Neuronal stem cell (in vitro differentiated cells): Measurements from ENCODE around the gene PLCB3.

Source experiments
- DNase-seq: peaks from one replicate; pipeline ENCODE4 v3.0.0-alpha.2; 2013; ENCODE audit warnings: low spot score
- H2AFZ ChIP-seq: one replicate; pipeline ENCODE4 v1.6.1; 2013; ENCODE audit warnings: mild to moderate bottlenecking, low read length, inconsistent platforms
- H2AK5ac ChIP-seq: 2 replicates; pipeline ENCODE4 v1.6.1; 2013; ENCODE audit warnings: low read depth, mild to moderate bottlenecking, inconsistent platforms, low read length, moderate library complexity, mixed read lengths
- H2BK120ac ChIP-seq: 2 replicates; pipeline ENCODE4 v1.6.1; 2013; ENCODE audit warnings: low read depth, mild to moderate bottlenecking, inconsistent platforms, low read length, moderate library complexity, mixed read lengths
- H2BK12ac ChIP-seq: one replicate; pipeline ENCODE4 v1.6.1; 2013; ENCODE audit warnings: low read length, inconsistent platforms
- H2BK15ac ChIP-seq: 2 replicates; pipeline ENCODE4 v1.6.1; 2013; ENCODE audit warnings: mild to moderate bottlenecking, low read length, inconsistent platforms, mixed read lengths
- H2BK5ac ChIP-seq: one replicate; pipeline ENCODE4 v1.6.1; 2013; ENCODE audit warnings: inconsistent platforms, mild to moderate bottlenecking, low read length, moderate library complexity
- H3K14ac ChIP-seq: one replicate; pipeline ENCODE4 v1.6.1; 2013; ENCODE audit warnings: low read length, inconsistent platforms
- H3K18ac ChIP-seq: 2 replicates; pipeline ENCODE4 v1.6.1; 2013; ENCODE audit warnings: low read length, inconsistent platforms
- H3K23ac ChIP-seq: 2 replicates; pipeline ENCODE4 v1.6.1; 2013; ENCODE audit warnings: low read depth, mild to moderate bottlenecking, mixed read lengths, low read length, inconsistent platforms; ENCODE audit not compliant: poor library complexity
- H3K27ac ChIP-seq: replicated peaks from 3 replicates; pipeline ENCODE4 v1.5.1; 2013; ENCODE audit warnings: low read length, inconsistent platforms
- H3K27me3 ChIP-seq, 3 experiments: 2 replicates each; pipeline ENCODE4 v1.6.1; 2013; ENCODE audit warnings: low read length in 3 of 3, mild to moderate bottlenecking in 2 of 3, inconsistent platforms in 1 of 3, low read depth in 1 of 3, mixed read lengths in 1 of 3, moderate library complexity in 1 of 3; ENCODE audit not compliant: control insufficient read depth in 3 of 3, insufficient read depth in 3 of 3
- H3K36me3 ChIP-seq, 2 donors: replicated peaks in 1 of 2; 2 replicates each; pipeline ENCODE4 v1.6.1; 2013; ENCODE audit warnings: low read length in 2 of 2; ENCODE audit not compliant: control insufficient read depth in 2 of 2, insufficient read depth in 2 of 2
- H3K4ac ChIP-seq: 2 replicates; pipeline ENCODE4 v1.6.1; 2013; ENCODE audit warnings: inconsistent platforms, mild to moderate bottlenecking, low read length, moderate library complexity
- H3K4me1 ChIP-seq, 2 donors: 1 replicate in 1 of 2; 2 replicates in 1 of 2; pipeline ENCODE4 v1.6.1; 2013; ENCODE audit warnings: low read length in 2 of 2, low read depth in 1 of 2; ENCODE audit not compliant: control insufficient read depth in 2 of 2, insufficient read depth in 1 of 2
- H3K4me2 ChIP-seq: one replicate; pipeline ENCODE4 v1.6.1; 2013; ENCODE audit warnings: mild to moderate bottlenecking, low read length, inconsistent platforms; ENCODE audit not compliant: insufficient read depth, poor library complexity, severe bottlenecking
- H3K4me3 ChIP-seq, 2 donors: 2 replicates each; pipeline ENCODE4 v1.5.1; 2013; ENCODE audit warnings: low read length in 2 of 2, mild to moderate bottlenecking in 2 of 2, inconsistent platforms in 1 of 2, moderate library complexity in 1 of 2
- H3K79me1 ChIP-seq: one replicate; pipeline ENCODE4 v1.6.1; 2013; ENCODE audit warnings: low read depth, mild to moderate bottlenecking, inconsistent platforms, low read length, moderate library complexity
- H3K9ac ChIP-seq: one replicate; pipeline ENCODE4 v1.6.1; 2013; ENCODE audit warnings: mild to moderate bottlenecking, low read depth, low read length, inconsistent platforms; ENCODE audit not compliant: poor library complexity
- H3K9me3 ChIP-seq, 2 donors: replicated peaks in 1 of 2; 2 replicates each; pipeline versions ENCODE3 to v1.6.1; 2013; ENCODE audit warnings: low read length in 2 of 2, mild to moderate bottlenecking in 2 of 2, inconsistent platforms in 1 of 2, low read depth in 1 of 2, mixed read lengths in 1 of 2, moderate library complexity in 1 of 2; ENCODE audit not compliant: control insufficient read depth in 2 of 2, insufficient read depth in 1 of 2
- H4K8ac ChIP-seq: one replicate; pipeline ENCODE4 v1.6.1; 2013; ENCODE audit warnings: low read depth, mild to moderate bottlenecking, inconsistent platforms, low read length, moderate library complexity
- H4K91ac ChIP-seq: one replicate; pipeline ENCODE4 v1.6.1; 2013; ENCODE audit warnings: low read length, low read depth, mild to moderate bottlenecking, inconsistent platforms; ENCODE audit not compliant: poor library complexity
- WGBS, 2 donors: extraction: QIAGEN DNeasy Blood & Tissue Kit; methylation state at CpG; one replicate each; pipeline ENCODE4 v1.1.7; 2013; ENCODE audit warnings: missing lambda C conversion rate in 2 of 2, mixed read lengths in 1 of 2; ENCODE audit not compliant: insufficient read length in 2 of 2, insufficient replicate concordance in 1 of 2; ENCODE audit errors: extremely low coverage in 2 of 2; 5-methylcytosine and 5-hydroxymethylcytosine counted together

Gene PLCB3

GRCh38 chr11:64253481-64253880 is 2.2 kb downstream of the PLCB3 start:
- no peak for DNase-seq
- no peak overlapping the region for H3K9ac ChIP-seq
- no peak overlapping the region for H2BK5ac ChIP-seq
- no peak overlapping the region for H2AK5ac ChIP-seq
- H2BK15ac ChIP-seq: no peak overlapping the region
- no peaks in the 10 kb centered on the region for H3K79me1 ChIP-seq
- H3K27ac ChIP-seq: no peak overlapping the region
- no peak overlapping the region for H3K14ac ChIP-seq
- H3K27me3 ChIP-seq: no peaks in the 10 kb centered on the region
- H4K8ac ChIP-seq: no peak overlapping the region
- H3K4me3 ChIP-seq: no peak overlapping the region
- no peak overlapping the region for H3K4me2 ChIP-seq
- H3K9me3 ChIP-seq: no peaks in the 10 kb centered on the region
- no peak overlapping the region for H2BK120ac ChIP-seq
- no peak overlapping the region for H4K91ac ChIP-seq
- no peak overlapping the region for H2BK12ac ChIP-seq
- no peak overlapping the region for H2AFZ ChIP-seq
- peaks cover 12 to 39% of the 10 kb centered on the region in 2 donors for H3K36me3 ChIP-seq
- H3K23ac ChIP-seq: no peak overlapping the region
- H3K4ac ChIP-seq: no peak overlapping the region
- no CpG with 5 or more reads among the region's 5 CpGs for WGBS, 2 donors
- peaks cover 14 to 29% of the 10 kb centered on the region in 2 donors for H3K4me1 ChIP-seq
- H3K18ac ChIP-seq: no peak overlapping the region

DNA sequence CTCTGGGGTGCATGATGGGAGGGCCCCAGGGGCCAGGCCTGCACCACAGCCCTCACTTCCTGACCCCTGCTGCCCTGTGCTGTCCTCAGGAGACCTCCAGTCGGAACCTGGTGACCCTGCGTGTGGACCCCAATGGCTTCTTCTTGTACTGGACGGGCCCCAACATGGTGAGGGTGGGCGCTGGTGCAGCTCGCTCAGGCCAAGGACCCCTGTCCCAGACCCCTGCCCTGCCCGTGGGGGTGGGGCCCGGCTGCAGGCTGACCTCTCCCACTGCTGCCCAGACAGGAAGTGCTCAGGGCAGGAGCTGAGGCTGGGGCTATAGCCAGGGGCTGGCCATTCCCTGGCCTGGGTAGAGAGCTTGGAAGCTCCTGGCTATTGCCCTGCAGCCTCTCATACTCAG is 3.0 kb downstream of the PLCB3 start:
- H2BK5ac ChIP-seq: no peak overlapping the region
- no peaks in the 10 kb centered on the region for H3K79me1 ChIP-seq
- H3K36me3 ChIP-seq: peaks cover 19 to 48% of the 10 kb centered on the region in 2 donors
- H3K4ac ChIP-seq: no peak overlapping the region
- no peak overlapping the region for H3K4me2 ChIP-seq
- H3K4me1 ChIP-seq: peaks cover 12 to 20% of the 10 kb centered on the region in 2 donors
- no peak overlapping the region for H3K4me3 ChIP-seq
- H4K91ac ChIP-seq: no peak overlapping the region
- H2BK15ac ChIP-seq: no peak overlapping the region
- no peaks in the 10 kb centered on the region for H3K9me3 ChIP-seq
- no peak overlapping the region for H3K27ac ChIP-seq
- no peak overlapping the region for H2AFZ ChIP-seq
- H4K8ac ChIP-seq: no peak overlapping the region
- no peak overlapping the region for H3K18ac ChIP-seq
- H3K23ac ChIP-seq: no peak overlapping the region
- H3K9ac ChIP-seq: no peak overlapping the region
- no peak for DNase-seq
- H3K27me3 ChIP-seq: no peaks in the 10 kb centered on the region
- no peak overlapping the region for H2BK12ac ChIP-seq
- no peak overlapping the region for H2BK120ac ChIP-seq
- no peak overlapping the region for H2AK5ac ChIP-seq
- no peak overlapping the region for H3K14ac ChIP-seq
- WGBS, 2 donors: no CpG with 5 or more reads among the region's 7 CpGs

DNA sequence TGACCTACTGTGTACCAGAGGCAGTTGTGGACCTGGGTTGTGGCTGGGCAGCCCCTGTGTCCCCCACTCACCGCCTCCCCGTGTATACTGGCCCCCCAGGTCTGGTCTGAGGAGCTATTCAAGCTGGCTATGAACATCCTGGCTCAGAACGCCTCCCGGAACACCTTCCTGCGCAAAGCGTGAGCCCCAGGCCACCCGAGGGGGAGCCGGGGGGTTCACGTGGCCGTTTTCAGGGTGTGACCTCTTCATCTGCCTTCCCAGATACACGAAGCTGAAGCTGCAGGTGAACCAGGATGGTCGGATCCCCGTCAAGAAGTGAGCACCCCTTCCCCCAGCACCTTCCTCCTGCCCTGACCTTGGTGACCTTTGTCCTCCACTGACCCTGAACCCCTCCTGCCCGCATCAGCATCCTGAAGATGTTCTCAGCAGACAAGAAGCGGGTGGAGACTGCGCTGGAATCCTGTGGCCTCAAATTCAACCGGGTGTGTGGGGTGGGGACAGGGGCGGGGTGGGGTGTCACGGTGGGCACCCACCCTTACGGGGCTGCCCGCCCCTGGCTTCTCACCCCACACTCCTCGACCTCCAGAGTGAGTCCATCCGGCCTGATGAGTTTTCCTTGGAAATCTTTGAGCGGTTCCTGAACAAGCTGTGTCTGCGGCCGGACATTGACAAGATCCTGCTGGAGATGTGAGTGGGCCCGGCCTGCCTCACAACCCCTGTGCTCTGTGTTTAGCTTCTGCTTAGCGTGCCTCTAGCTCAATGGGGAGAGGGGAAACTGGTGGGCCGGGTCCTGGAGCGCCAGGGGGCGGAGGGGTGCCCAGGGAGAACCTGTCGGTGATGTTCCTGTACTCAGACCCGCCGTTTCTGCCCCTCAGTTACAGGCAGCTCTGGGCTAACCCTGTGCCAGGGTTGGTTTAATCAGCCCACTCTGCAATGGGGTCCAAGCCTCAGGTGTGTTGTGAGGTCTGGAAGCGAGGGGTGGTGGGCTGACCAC is 4.1 kb downstream of the PLCB3 start:
- H2AFZ ChIP-seq: no peak overlapping the region
- H4K8ac ChIP-seq: no peak overlapping the region
- H3K14ac ChIP-seq: no peak overlapping the region
- no peak overlapping the region for H3K4me2 ChIP-seq
- H3K4me1 ChIP-seq: peaks cover 9 to 10% of the 10 kb centered on the region in 2 donors
- no peak overlapping the region for H3K4ac ChIP-seq
- no peaks in the 10 kb centered on the region for H3K79me1 ChIP-seq
- no peak overlapping the region for H2AK5ac ChIP-seq
- no peaks in the 10 kb centered on the region for H3K9me3 ChIP-seq
- H3K27ac ChIP-seq: no peak overlapping the region
- no peak overlapping the region for H3K23ac ChIP-seq
- H2BK12ac ChIP-seq: no peak overlapping the region
- H3K18ac ChIP-seq: no peak overlapping the region
- H3K27me3 ChIP-seq: no peaks in the 10 kb centered on the region
- no CpG with 5 or more reads among the region's 35 CpGs for WGBS, 2 donors
- H2BK120ac ChIP-seq: no peak overlapping the region
- no peak overlapping the region for H2BK15ac ChIP-seq
- H3K4me3 ChIP-seq: no peak overlapping the region
- peaks cover 29 to 59% of the 10 kb centered on the region in 2 donors for H3K36me3 ChIP-seq
- H3K9ac ChIP-seq: no peak overlapping the region
- DNase-seq: no peak
- H2BK5ac ChIP-seq: peak overlapping the region; percentile 1
- no peak overlapping the region for H4K91ac ChIP-seq

DNA sequence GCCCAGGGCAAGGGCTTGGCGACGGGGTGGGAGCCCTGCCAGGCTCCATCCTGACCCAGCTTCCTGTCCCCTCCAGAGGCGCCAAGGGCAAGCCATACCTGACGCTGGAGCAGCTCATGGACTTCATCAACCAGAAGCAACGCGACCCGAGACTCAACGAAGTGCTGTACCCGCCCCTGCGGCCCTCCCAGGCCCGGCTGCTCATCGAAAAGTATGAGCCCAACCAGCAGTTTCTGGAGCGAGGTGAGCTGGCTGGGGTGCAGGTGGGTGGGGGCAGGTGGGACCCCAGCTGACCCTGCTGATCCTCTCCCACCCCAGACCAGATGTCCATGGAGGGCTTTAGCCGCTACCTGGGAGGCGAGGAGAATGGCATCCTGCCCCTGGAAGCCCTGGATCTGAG is 5.0 kb downstream of the PLCB3 start:
- DNase-seq: no peak
- no peak overlapping the region for H2AFZ ChIP-seq
- H2AK5ac ChIP-seq: no peak overlapping the region
- no peak overlapping the region for H2BK12ac ChIP-seq
- no peak overlapping the region for H3K27ac ChIP-seq
- H3K18ac ChIP-seq: no peak overlapping the region
- peaks cover 2% of the 10 kb centered on the region for H3K79me1 ChIP-seq
- no peak overlapping the region for H3K9ac ChIP-seq
- no peak overlapping the region for H2BK15ac ChIP-seq
- H3K4ac ChIP-seq: no peak overlapping the region
- no peak overlapping the region for H4K91ac ChIP-seq
- H3K9me3 ChIP-seq: no peaks in the 10 kb centered on the region
- no peak overlapping the region for H3K4me2 ChIP-seq
- no peak overlapping the region for H2BK120ac ChIP-seq
- H3K36me3 ChIP-seq: peaks cover 31 to 63% of the 10 kb centered on the region in 2 donors
- H3K14ac ChIP-seq: no peak overlapping the region
- peak overlapping the region; percentile 1 for H2BK5ac ChIP-seq
- H3K4me1 ChIP-seq: peaks cover 2 to 6% of the 10 kb centered on the region in 2 donors
- H3K23ac ChIP-seq: peak overlapping the region; percentile 93
- peak overlapping the region in 1 of 2 donors; percentile 53 for H3K4me3 ChIP-seq
- H3K27me3 ChIP-seq: no peaks in the 10 kb centered on the region
- no peak overlapping the region for H4K8ac ChIP-seq
- no CpG with 5 or more reads among the region's 15 CpGs for WGBS, 2 donors
